ENCODE results near the gene NLGN4Y. TPM values are rescaled to one million over a fixed set of nuclear protein-coding genes. Genes with fewer than 3 reads are reported as not detected.

The NLGN4Y gene
- total RNA-seq (2012; rRNA removed), result 4.2 TPM in 1 of 2 replicates, not detected in the other

GRCh38 chrY:14524272-14525231 lies at the start of gene NLGN4Y:
Gene NLGN4Y (plus strand): TSS chrY:14524529. CDS start chrY:14622120, 97,591 bp downstream.
- Histone ChIP-seq H3K27me3 (ENCODE audit: control insufficient read depth, insufficient read depth, low read length) (no peaks in the 10 kb centered on the region), H3K4me2 (ENCODE audit: low read length) (no peak within 1 kb of the TSS), H3K9ac (ENCODE audit: low read depth, low read length) (no peak within 1 kb of the TSS), H3K4me3 (ENCODE audit: low read length) (no peak within 1 kb of the TSS), H3K4me1 (ENCODE audit: control insufficient read depth, insufficient read depth, low read length) (no peaks in the 10 kb centered on the region), H3K36me3 (ENCODE audit: insufficient read depth, low read length) (no peaks in the 10 kb centered on the region), H3K9me3 (replicated peaks; ENCODE audit: low read length) (no peaks in the 10 kb centered on the region)

GRCh38 chrY:14485935-14486334 lies 38.4 kb upstream of the NLGN4Y start:
- no peak overlapping the region for H3K4me3 ChIP-seq (ENCODE audit: low read length)
- no peak overlapping the region for H3K9ac ChIP-seq (ENCODE audit: low read depth, low read length)
- no peak overlapping the region for H3K4me2 ChIP-seq (ENCODE audit: low read length)
- no peaks in the 10 kb centered on the region for H3K9me3 ChIP-seq (replicated peaks; ENCODE audit: low read length)
- no peaks in the 10 kb centered on the region for H3K4me1 ChIP-seq (ENCODE audit: control insufficient read depth, insufficient read depth, low read length)
- H3K27me3 ChIP-seq (ENCODE audit: control insufficient read depth, insufficient read depth, low read length), result no peaks in the 10 kb centered on the region
- H3K36me3 ChIP-seq (ENCODE audit: insufficient read depth, low read length), result no peaks in the 10 kb centered on the region

- Histone ChIP-seq H3K4me1 (ENCODE audit: control insufficient read depth, insufficient read depth, low read length) (no peaks in the 10 kb centered on the region), H3K9ac (ENCODE audit: low read depth, low read length) (no peak overlapping the region), H3K9me3 (replicated peaks; ENCODE audit: low read length) (no peaks in the 10 kb centered on the region), H3K4me3 (ENCODE audit: low read length) (no peak overlapping the region), H3K27me3 (ENCODE audit: control insufficient read depth, insufficient read depth, low read length) (no peaks in the 10 kb centered on the region), H3K4me2 (ENCODE audit: low read length) (no peak overlapping the region), H3K36me3 (ENCODE audit: insufficient read depth, low read length) (no peaks in the 10 kb centered on the region)
Observed at GRCh38 chrY:14490226-14490625, 34.1 kb upstream of the NLGN4Y start.

- no peaks in the 10 kb centered on the region for H3K27me3 ChIP-seq (ENCODE audit: control insufficient read depth, insufficient read depth, low read length)
- no peak overlapping the region for H3K4me3 ChIP-seq (ENCODE audit: low read length)
- H3K36me3 ChIP-seq (ENCODE audit: insufficient read depth, low read length), result no peaks in the 10 kb centered on the region
- H3K9ac ChIP-seq (ENCODE audit: low read depth, low read length), result no peak overlapping the region
- H3K4me1 ChIP-seq (ENCODE audit: control insufficient read depth, insufficient read depth, low read length), result no peaks in the 10 kb centered on the region
- no peak overlapping the region for H3K4me2 ChIP-seq (ENCODE audit: low read length)
- H3K9me3 ChIP-seq (replicated peaks; ENCODE audit: low read length), result no peaks in the 10 kb centered on the region
Observed at GRCh38 chrY:14498071-14498470, 26.3 kb upstream of the NLGN4Y start.

GRCh38 chrY:14504592-14504991 lies 19.7 kb upstream of the NLGN4Y start:
- Histone ChIP-seq H3K4me1 (ENCODE audit: control insufficient read depth, insufficient read depth, low read length) (no peaks in the 10 kb centered on the region), H3K9me3 (replicated peaks; ENCODE audit: low read length) (no peaks in the 10 kb centered on the region), H3K36me3 (ENCODE audit: insufficient read depth, low read length) (no peaks in the 10 kb centered on the region), H3K9ac (ENCODE audit: low read depth, low read length) (no peak overlapping the region), H3K4me2 (ENCODE audit: low read length) (no peak overlapping the region), H3K4me3 (ENCODE audit: low read length) (no peak overlapping the region), H3K27me3 (ENCODE audit: control insufficient read depth, insufficient read depth, low read length) (no peaks in the 10 kb centered on the region)

GRCh38 chrY:14522379-14522950 lies 1.9 kb upstream of the NLGN4Y start:
- no peak overlapping the region for H3K9ac ChIP-seq (ENCODE audit: low read depth, low read length)
- no peaks in the 10 kb centered on the region for H3K4me1 ChIP-seq (ENCODE audit: control insufficient read depth, insufficient read depth, low read length)
- no peaks in the 10 kb centered on the region for H3K9me3 ChIP-seq (replicated peaks; ENCODE audit: low read length)
- no peaks in the 10 kb centered on the region for H3K27me3 ChIP-seq (ENCODE audit: control insufficient read depth, insufficient read depth, low read length)
- H3K4me3 ChIP-seq (ENCODE audit: low read length), result no peak overlapping the region
- no peaks in the 10 kb centered on the region for H3K36me3 ChIP-seq (ENCODE audit: insufficient read depth, low read length)
- H3K4me2 ChIP-seq (ENCODE audit: low read length), result no peak overlapping the region

- Histone ChIP-seq H3K36me3 (ENCODE audit: insufficient read depth, low read length) (no peaks in the 10 kb centered on the region), H3K9me3 (replicated peaks; ENCODE audit: low read length) (no peaks in the 10 kb centered on the region), H3K4me1 (ENCODE audit: control insufficient read depth, insufficient read depth, low read length) (no peaks in the 10 kb centered on the region), H3K4me2 (ENCODE audit: low read length) (no peak overlapping the region), H3K4me3 (ENCODE audit: low read length) (no peak overlapping the region), H3K27me3 (ENCODE audit: control insufficient read depth, insufficient read depth, low read length) (no peaks in the 10 kb centered on the region), H3K9ac (ENCODE audit: low read depth, low read length) (no peak overlapping the region)
Observed at GRCh38 chrY:14523491-14524271, 648 bp upstream of the NLGN4Y start.

- no peaks in the 10 kb centered on the region for H3K4me1 ChIP-seq (ENCODE audit: control insufficient read depth, insufficient read depth, low read length)
- no peak overlapping the region for H3K4me3 ChIP-seq (ENCODE audit: low read length)
- no peaks in the 10 kb centered on the region for H3K36me3 ChIP-seq (ENCODE audit: insufficient read depth, low read length)
- H3K9ac ChIP-seq (ENCODE audit: low read depth, low read length), result no peak overlapping the region
- no peak overlapping the region for H3K4me2 ChIP-seq (ENCODE audit: low read length)
- no peaks in the 10 kb centered on the region for H3K9me3 ChIP-seq (replicated peaks; ENCODE audit: low read length)
- no peaks in the 10 kb centered on the region for H3K27me3 ChIP-seq (ENCODE audit: control insufficient read depth, insufficient read depth, low read length)
Observed at GRCh38 chrY:14525315-14525714, 986 bp downstream of the NLGN4Y start.

GRCh38 chrY:14528361-14528760 lies 4.0 kb downstream of the NLGN4Y start:
- H3K9me3 ChIP-seq (replicated peaks; ENCODE audit: low read length), result no peaks in the 10 kb centered on the region
- H3K4me1 ChIP-seq (ENCODE audit: control insufficient read depth, insufficient read depth, low read length), result no peaks in the 10 kb centered on the region
- H3K36me3 ChIP-seq (ENCODE audit: insufficient read depth, low read length), result no peaks in the 10 kb centered on the region
- no peak overlapping the region for H3K4me3 ChIP-seq (ENCODE audit: low read length)
- H3K4me2 ChIP-seq (ENCODE audit: low read length), result no peak overlapping the region
- no peaks in the 10 kb centered on the region for H3K27me3 ChIP-seq (ENCODE audit: control insufficient read depth, insufficient read depth, low read length)
- H3K9ac ChIP-seq (ENCODE audit: low read depth, low read length), result no peak overlapping the region

- no peaks in the 10 kb centered on the region for H3K36me3 ChIP-seq (ENCODE audit: insufficient read depth, low read length)
- H3K9ac ChIP-seq (ENCODE audit: low read depth, low read length), result no peak overlapping the region
- no peak overlapping the region for H3K4me3 ChIP-seq (ENCODE audit: low read length)
- no peaks in the 10 kb centered on the region for H3K4me1 ChIP-seq (ENCODE audit: control insufficient read depth, insufficient read depth, low read length)
- no peaks in the 10 kb centered on the region for H3K27me3 ChIP-seq (ENCODE audit: control insufficient read depth, insufficient read depth, low read length)
- no peaks in the 10 kb centered on the region for H3K9me3 ChIP-seq (replicated peaks; ENCODE audit: low read length)
- H3K4me2 ChIP-seq (ENCODE audit: low read length), result no peak overlapping the region
Observed at GRCh38 chrY:14536703-14537102, 12.4 kb downstream of the NLGN4Y start.

- H3K4me2 ChIP-seq (ENCODE audit: low read length), result no peak overlapping the region
- H3K36me3 ChIP-seq (ENCODE audit: insufficient read depth, low read length), result no peaks in the 10 kb centered on the region
- H3K4me1 ChIP-seq (ENCODE audit: control insufficient read depth, insufficient read depth, low read length), result no peaks in the 10 kb centered on the region
- H3K4me3 ChIP-seq (ENCODE audit: low read length), result no peak overlapping the region
- H3K9me3 ChIP-seq (replicated peaks; ENCODE audit: low read length), result no peaks in the 10 kb centered on the region
- no peaks in the 10 kb centered on the region for H3K27me3 ChIP-seq (ENCODE audit: control insufficient read depth, insufficient read depth, low read length)
- no peak overlapping the region for H3K9ac ChIP-seq (ENCODE audit: low read depth, low read length)
Observed at GRCh38 chrY:14543506-14543905, 19.2 kb downstream of the NLGN4Y start.

Measured in skeletal muscle satellite cell (primary cell).